GM18868 (cell line): ENCODE data around the gene PRKG2.
"Not testable (repeated sequence)": the region's sequence is repeated elsewhere in the genome, so short reads cannot be mapped to it uniquely, and the experiment has no call there.

ENCODE experiments used
- ATAC-seq: cut with Tn5 transposase; IDR thresholded peaks from one replicate; pipeline ENCODE4 v1.9.1; 2021; ENCODE audit warnings: mild to moderate bottlenecking, moderate library complexity; ENCODE audit not compliant: unreplicated experiment

Gene PRKG2, protein sequence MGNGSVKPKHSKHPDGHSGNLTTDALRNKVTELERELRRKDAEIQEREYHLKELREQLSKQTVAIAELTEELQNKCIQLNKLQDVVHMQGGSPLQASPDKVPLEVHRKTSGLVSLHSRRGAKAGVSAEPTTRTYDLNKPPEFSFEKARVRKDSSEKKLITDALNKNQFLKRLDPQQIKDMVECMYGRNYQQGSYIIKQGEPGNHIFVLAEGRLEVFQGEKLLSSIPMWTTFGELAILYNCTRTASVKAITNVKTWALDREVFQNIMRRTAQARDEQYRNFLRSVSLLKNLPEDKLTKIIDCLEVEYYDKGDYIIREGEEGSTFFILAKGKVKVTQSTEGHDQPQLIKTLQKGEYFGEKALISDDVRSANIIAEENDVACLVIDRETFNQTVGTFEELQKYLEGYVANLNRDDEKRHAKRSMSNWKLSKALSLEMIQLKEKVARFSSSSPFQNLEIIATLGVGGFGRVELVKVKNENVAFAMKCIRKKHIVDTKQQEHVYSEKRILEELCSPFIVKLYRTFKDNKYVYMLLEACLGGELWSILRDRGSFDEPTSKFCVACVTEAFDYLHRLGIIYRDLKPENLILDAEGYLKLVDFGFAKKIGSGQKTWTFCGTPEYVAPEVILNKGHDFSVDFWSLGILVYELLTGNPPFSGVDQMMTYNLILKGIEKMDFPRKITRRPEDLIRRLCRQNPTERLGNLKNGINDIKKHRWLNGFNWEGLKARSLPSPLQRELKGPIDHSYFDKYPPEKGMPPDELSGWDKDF

DNA sequence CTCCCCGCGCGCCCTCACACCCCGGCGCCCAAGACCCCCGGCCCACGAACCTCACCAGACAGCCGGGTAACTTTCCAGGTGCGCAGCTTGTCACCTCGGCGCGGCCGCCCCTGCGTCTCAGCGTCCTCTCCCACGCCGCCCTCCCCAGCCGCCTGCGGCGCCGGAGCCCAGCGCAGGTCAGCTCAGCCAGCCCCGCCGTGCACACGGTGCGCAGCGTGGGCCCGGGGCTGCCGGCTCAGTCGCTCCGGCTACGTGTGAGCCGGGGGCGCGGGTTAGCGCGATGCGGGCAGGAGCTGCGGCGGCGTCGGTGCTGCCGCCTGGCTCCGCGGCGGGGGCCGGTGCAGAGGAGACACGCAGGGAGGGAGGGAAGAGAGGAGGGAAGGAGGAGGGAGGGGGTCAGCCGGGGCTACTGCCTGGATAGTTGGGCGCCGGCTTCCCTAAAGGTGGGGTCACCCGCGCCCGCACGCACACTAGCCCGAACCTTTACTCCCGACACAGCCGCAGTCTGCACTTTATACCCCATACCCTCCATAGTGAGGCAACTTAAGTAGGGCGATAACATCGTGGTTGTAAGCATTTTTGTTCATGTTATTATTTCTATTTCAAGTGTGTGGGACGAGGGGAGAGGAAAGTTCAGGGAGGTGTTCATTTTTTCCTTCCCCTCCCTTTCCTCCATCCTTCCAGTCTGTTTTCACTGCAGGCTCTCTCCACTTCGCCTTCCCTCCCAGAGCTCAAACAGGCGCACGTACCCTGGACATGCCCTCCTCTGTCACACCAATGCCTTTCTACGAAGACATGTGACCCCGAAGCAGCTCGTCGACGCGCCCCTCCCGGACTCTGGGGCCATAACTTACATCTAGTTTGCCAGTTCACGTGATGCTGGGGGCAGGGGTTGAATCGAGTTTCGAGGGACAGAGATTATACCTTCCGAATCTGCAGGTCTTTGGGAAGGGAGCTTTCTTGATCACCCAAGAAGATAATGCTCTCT lies at the start of gene PRKG2:
Gene PRKG2 (minus strand): TSS at position 342 of the 988 bp plus-strand sequence. CDS start 10,175 bp downstream, outside the sequence.
- no peak for ATAC-seq

DNA sequence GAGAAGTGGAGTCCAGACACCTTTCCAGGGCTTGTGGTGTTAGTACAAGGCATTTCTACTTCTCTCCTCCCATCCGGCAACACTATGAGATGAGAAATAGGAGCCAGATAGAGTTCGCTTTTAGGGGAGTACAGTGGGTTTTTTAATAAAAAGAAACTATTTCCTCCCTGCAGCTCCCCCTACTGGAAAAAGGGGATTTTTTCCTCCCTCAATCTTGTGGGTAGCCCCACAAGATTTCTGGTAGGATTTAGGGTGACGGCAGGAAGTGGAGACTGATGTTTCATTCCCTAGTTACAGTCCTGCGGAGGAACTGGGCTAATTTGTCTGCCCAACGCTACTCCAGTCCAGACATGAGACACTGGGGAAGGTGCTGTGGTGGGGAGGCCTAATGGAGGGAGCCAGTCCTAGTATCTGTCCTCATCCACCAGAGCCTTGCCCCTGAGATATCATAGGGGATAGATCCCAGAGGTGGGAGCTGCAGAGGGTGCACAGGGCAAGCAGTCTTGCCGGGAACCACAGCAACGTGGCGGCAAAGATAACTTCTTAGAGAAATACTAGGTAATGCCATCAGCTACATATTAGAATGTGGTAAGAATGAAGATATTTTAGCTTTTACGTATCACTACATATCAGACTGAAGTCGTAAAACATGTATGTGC lies 45.5 kb upstream of the PRKG2 start:
- no peak for ATAC-seq

DNA sequence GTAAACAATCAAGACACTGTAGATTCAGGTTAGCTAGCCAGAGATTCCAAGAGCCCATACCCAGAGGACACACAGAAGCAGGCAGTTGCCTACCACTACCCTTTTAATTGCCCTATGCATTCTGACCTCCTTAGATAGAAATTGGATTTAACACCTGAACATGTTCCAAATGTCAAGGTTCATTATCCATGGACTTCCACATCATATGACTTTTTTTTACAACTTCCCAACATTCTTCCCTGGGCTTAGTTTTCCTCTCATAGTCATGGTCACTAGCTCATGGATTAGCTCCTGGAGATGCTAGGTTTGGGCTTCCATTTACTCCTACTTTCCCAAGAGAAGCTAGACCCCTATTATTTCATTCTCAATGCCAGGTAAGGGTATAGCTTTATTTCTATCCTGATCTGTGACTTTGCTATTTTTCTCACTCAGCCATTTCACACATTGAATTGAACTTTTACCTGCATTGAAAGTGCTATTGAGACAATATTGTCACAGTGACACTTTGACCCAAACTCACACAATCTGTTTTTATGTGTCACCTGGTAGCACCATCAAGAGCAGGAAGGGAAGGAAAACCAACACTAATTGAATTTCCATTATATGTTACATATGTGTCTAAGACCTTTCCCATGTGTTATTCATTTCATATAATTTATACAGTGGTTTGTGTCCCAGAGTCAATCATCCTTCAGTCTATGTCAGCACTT lies 44.0 kb upstream of the PRKG2 start:
- ATAC-seq: no peak

DNA sequence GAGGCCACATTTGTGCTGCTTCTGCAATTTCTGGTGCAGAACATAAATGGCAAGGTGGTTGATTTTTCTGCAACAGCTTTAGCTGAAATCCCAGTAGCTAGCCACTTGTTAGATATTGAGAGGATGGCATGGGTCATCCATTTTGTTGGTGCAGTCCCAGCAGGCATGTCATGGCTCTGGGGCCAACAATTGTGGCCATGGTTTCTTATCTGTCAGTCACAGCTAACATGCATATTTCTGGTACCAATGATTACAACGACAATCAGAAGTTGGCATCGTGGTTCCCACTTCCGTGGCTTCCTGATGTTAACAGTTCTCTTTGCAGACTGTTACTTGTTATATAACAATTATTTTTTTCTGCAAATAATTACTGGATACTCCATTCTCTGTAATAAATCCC lies 42.8 kb upstream of the PRKG2 start:
- ATAC-seq: no peak

DNA sequence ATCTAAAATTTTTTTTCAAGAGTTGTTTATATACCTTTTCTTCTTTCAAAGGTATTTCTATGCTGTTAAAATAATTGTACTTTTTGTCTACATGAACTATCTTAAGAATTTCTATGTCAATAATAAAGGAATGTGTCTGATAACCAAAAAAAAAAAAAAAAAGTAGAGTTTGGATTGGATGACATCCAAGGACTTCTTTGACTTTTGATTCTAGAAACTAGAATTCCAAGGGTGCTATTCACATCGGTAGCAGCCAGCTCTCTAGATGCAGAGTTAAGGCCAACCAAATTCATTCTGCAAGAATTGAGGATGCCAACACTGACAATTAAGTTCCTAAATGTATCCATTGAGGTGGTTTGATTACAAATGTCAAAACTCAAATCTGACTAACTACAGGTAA lies 42.0 kb upstream of the PRKG2 start:
- no peak for ATAC-seq

DNA sequence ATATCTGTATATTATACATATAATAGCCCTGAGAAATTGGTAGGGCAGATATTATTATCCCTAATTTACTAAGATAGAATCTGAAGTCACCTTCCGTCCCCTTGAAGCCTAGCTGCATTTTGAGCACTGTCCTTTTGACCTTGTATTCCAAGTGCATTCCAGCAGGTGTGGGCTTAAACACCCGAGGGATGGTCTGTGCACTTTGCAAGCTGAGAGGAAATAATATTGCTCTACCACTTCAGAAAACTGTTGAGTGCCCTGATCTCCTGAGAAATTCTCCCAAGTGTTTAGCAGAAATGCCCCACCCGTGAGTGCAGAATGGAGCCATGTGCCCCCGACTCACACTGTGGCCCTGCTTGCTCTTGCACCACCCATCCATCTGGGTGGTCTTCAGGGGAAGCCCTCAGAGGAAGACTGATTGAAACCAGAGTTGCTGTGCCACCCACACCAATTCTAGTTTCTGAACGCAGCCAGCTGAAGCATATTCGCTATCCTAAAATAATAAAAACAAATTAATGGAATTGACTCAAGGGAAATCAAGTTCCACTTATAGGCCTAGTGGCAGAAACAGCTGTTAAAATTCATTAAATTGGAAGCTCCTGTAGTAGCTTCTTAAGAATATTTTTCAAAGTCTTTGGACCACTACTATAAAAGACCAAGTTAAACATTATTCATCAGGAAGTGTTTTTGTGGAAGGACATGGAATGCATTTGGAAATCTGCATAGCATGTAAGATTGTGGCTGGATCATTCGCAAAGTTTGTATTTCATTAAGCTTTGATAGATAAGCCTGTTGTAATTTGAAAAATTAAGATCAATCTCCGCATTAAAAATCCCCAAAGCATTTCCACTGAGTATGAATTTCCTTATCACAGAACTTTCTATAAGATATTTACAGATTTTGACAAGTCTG lies 41.3 kb upstream of the PRKG2 start:
- no peak for ATAC-seq

DNA sequence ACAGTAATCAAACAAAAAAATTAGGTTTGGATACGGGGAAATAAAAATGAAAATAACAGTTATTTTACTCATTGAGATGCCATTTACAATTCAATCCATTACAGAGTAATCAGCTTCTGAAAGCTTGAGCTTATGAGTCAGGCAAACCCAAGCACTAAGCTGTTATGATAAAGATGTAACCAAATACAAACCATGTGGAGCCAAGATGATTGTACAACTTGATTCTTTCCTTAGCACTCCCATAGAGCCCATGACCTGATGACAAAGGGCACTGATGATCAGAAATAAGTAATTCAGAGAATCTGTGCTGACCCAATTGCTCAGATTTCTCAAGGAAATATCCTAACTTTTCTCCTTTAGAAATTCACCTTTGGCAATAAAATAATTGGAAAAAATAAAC lies 40.5 kb upstream of the PRKG2 start:
- no peak for ATAC-seq

DNA sequence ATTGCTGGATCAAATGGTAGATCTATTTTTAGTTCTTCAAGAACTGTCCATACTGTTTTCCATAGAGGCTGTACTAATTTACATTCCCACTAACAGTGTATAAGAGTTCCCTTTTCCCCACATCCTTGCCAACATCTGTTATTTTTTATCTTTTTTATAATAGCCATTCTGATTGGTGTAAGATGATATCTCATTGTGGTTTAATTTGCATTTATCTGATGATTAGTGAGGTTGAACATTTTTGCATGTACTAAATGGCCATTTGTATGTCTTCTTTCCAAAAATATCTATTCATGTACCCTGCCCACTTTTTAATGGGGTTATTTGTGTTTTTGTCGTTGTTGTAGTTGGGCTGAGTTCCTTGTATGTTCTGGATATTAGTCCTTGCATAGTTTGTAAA lies 35.4 kb upstream of the PRKG2 start:
- no peak for ATAC-seq

DNA sequence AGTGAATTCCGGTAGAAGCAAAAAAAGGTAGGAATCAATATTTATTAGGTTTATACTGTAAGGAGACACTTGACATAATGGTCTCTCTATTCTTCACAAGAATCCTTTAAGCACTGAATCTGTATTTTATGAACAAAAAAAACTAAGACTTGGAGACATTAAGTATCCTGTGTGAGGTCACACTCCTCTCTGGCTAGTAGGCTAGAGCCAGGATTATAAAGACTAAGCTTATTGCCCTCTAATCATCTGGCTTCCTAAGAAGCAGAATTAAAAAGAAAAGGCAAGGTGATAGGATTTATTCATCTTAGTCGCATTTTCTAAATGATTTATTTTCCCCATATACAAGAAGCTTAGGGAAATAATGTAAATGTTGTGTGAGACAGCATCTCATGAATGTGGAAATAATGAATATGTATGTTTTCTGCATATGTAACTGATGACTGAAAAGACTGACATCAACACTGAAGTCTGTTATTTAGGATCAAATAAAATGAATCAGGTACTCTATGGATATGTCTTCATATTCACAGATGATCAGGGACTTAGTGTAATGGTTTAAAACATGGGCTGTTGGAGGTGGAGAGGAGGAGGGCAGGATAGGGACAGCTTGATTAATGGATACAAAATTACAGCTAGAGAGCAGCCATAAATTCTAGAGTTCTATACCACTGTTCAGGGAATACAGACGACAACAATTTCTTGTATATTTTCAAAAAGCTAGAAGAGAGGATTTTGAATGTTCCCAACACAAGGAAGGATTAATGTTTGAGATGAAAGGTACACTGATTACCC lies 30.4 kb upstream of the PRKG2 start:
- ATAC-seq: no peak

DNA sequence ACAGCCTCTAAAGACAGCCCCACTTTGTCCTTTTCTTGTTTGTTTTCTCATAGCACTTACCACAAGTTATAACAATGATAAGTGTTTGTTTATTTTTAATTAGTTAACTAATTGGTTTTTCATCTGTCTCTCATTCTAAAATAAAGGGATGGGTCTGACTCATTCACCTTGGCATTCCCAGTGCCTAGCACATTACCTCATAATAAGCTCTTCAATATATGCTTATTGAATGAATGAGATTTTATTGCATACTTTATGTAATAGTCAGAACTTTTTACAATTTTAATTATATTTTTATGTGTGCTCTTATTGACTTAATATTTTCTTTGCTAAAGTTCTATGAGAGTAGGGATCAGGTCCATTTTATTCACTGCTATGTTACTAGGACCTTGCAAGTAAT lies 22.8 kb upstream of the PRKG2 start:
- ATAC-seq: no peak

DNA sequence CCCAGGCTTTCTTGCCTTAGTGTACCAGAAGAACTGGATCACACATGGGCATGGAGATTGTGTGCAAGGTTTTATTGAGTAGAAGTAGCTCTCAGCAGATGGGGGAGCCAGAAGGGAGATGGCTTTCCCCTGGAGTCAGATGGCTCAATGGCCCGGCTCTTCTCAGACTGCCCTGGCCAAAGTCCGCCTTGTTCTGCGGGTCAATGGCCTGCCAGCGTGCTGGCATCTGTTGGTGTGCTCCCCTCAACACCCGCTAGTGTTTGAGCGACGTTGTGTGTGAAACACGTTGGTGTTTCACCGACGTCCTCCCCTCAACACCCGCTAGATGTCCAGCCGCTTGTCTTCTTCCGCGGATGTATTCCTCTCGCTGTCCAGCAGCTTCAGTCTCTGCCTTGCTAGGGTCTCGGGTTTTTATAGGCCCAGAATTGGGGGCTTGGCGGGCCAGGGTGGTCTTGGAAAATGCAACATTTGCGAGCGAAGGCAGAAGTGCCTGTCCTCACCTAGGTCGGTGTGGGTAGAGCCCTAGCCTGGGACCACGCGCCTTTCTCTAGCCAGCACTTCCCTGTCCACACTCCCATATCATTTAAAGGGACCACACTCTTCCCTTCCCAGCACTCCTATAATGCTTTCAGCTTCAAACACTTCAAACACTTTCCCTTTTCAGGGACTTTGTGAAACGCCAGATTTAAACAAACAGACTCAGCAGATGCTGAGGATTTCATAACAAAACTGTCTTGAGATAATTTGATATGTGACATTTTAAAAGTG lies 21.1 kb upstream of the PRKG2 start:
- ATAC-seq: no peak

DNA sequence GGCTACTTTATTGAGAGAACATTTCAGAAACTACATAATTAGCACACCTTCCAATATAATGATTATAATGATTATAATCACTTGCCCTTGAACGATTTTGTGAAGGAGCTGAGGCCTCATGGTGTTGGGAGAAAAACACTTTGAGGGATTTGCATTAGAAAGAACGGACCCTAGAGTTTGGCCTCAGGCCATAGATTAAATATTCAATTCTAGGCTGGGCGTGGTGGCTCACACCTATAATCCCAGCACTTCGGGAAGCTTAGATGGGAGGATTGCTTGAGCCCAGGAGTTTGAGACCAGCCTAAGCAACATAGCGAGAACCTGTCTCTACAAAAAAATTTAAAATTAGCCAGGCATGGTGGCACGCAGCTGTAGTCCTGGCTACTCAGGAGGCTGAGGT lies 12.9 kb upstream of the PRKG2 start:
- ATAC-seq: no peak

DNA sequence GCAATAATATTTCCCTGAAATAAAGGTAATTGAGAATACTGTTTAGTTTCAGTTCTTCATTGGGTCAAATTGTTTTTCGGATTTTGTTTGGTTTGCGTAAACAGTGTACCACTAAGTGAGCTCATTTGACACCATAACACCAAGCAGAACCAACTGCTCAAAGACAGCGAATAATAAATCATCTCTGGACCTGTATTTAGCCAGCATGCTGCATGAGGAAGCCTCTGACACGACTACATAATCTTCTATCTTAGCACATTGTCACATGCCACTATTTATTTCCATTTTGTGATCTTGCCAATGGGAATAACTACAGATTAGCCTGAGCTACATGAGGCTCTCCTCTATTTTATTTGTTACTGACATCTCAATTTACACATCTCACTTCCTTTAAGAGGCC lies 12.1 kb upstream of the PRKG2 start:
- no peak for ATAC-seq

DNA sequence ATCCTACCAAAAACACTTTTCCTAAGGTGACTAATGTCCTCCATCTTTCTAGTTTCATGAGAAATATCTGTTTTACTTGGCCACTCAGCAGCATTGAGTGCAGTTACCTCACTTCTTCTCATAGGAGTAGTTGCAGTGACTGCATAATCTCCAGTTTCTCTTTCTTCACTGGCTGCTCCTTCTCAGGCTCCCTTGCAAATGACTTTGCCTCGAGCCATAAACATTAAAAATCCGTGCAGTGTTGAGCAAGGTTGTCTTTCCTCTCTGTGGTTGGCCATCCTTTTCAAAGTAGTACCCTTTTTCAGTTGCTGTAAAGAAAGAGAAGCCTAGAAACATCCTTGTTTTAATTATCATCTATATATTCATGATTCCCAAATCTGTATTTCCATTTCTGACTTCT lies 10.2 kb upstream of the PRKG2 start:
- ATAC-seq: no peak

DNA sequence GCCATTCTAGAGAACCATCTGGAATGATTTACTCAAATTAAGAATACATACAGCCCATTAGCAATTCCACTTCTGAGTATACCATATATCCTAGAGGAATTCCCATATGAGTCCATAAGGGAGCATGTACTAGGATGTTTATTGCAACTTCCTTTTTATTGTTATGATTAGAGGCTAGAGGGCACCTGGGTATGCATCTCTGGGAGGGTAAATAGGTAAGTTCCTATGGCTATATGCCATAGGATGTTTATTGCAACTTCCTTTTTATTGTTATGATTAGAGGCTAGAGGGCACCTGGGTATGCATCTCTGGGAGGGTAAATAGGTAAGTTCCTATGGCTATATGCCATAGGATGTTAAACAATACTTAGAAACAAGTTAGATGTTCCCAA lies 7.1 kb upstream of the PRKG2 start:
- ATAC-seq: not testable (repeated sequence)

DNA sequence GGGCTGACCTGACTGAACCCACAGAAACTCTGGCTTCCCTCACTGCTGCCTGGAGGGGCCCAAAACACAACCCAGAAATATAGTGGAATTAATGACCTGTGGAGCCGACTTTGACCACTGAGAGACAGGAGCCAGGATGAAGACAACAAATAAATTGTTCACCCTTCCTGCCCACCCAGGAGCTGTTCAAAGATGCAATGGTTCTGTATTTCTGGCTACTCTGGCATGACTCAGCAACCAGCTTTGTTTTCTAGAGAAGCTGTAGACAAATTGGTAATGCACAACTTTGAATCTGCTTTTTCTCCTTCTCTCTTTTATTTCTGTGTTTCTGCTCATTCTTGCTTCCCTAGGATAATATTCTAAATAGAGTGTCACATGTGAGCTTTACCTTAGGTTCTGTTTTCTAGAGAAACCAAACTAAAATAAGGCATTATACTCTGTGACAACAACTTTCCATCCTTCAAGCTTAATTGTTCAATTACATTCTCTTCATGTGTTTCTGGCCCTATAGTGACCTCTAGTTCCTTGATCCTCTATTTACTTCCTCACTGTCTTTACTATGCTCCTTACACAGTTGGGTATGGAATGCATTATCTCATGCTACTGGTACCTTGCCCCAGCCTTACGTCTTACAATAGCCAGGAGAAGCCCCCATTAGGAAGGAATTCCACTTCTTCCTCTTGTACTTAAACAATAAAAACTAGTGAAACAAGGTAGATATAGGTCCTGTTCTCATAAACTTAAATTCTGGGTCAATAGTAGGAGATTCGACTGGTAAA lies 6.5 kb upstream of the PRKG2 start:
- ATAC-seq: no peak

DNA sequence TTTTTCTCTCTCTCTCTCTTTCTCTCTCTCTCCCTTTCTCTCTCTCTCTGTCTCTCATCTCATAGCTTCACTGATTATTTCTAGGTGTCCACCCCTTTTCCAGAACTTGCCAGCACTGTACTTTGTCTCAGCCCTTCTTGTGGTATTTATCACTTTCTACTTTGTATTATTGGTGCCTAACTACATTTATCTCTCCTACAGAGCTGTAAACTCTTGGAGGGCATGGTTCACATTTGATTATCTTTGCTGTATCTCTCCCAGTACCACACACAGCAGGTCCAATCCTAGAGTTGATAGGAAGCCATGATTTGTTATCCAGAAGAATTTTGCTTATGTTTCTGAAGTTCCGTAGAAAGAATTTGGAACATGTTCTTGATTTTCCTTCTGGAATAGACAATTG lies 5.2 kb upstream of the PRKG2 start:
- ATAC-seq: no peak
